Loucy (cell line): ENCODE measurements around the gene DEGS1.

Experiments used
- H2AFZ ChIP-seq: fragments of 200-600 bp; sonication (generic); 2 replicates; pipeline ENCODE4 v1.6.0; 2016; ENCODE audit warnings: antibody characterized with exemption, mild to moderate bottlenecking, low read length, moderate library complexity
- H3F3A ChIP-seq: fragments of 200-600 bp; 2 replicates; pipeline ENCODE4 v1.6.0; 2016; ENCODE audit warnings: antibody characterized with exemption, low read depth, mild to moderate bottlenecking
- H3K27me3 ChIP-seq: fragments of 200-600 bp; sonication (generic); 2 replicates; pipeline ENCODE4 v1.6.1; 2014; ENCODE audit warnings: low read length, mild to moderate bottlenecking; ENCODE audit not compliant: insufficient read depth, poor library complexity, severe bottlenecking
- H3K36me3 ChIP-seq: fragments of 200-600 bp; sonication (generic); 2 replicates; pipeline ENCODE4 v1.6.1; 2016; ENCODE audit warnings: low read length; ENCODE audit not compliant: insufficient read depth
- H3K4me1 ChIP-seq: fragments of 200-600 bp; sonication (generic); 2 replicates; pipeline ENCODE4 v1.5.1; 2014; ENCODE audit warnings: low read length, mild to moderate bottlenecking; ENCODE audit not compliant: insufficient read depth, poor library complexity, severe bottlenecking
- H3K4me2 ChIP-seq: fragments of 200-600 bp; sonication (generic); 2 replicates; pipeline ENCODE4 v1.6.0; 2014; ENCODE audit warnings: antibody characterized with exemption, low read length, low read depth, mild to moderate bottlenecking; ENCODE audit not compliant: poor library complexity, severe bottlenecking
- H3K4me3 ChIP-seq: fragments of 200-600 bp; sonication (generic); 2 replicates; pipeline ENCODE4 v1.5.1; 2014; ENCODE audit warnings: low read length, mild to moderate bottlenecking, mixed read lengths; ENCODE audit not compliant: poor library complexity, severe bottlenecking
- H3K79me2 ChIP-seq: fragments of 200-600 bp; sonication (generic); 2 replicates; pipeline ENCODE4 v1.6.1; 2014; ENCODE audit warnings: low read length; ENCODE audit not compliant: insufficient read depth
- H3K9ac ChIP-seq: fragments of 200-600 bp; sonication (generic); 2 replicates; pipeline ENCODE4 v1.6.0; 2014; ENCODE audit warnings: mild to moderate bottlenecking, low read depth, low read length, moderate library complexity; ENCODE audit not compliant: poor library complexity, severe bottlenecking
- H3K9me2 ChIP-seq: fragments of 200-600 bp; sonication (generic); replicated peaks from 2 replicates; pipeline ENCODE4 v1.6.1; 2016; ENCODE audit warnings: low read depth, low read length, mixed read lengths
- H3K9me3 ChIP-seq: fragments of 200-600 bp; sonication (generic); 2 replicates; pipeline ENCODE4 v1.6.1; 2014; ENCODE audit warnings: mild to moderate bottlenecking, antibody characterized with exemption, low read length, low read depth; ENCODE audit not compliant: insufficient read depth
- H4K20me1 ChIP-seq: fragments of 200-600 bp; sonication (generic); 2 replicates; pipeline ENCODE4 v1.6.0; 2014; ENCODE audit warnings: antibody characterized with exemption, low read length, mild to moderate bottlenecking; ENCODE audit not compliant: insufficient read depth, poor library complexity, severe bottlenecking
- CTCF ChIP-seq: fragments of 200-600 bp; sonication (generic); conservative IDR thresholded peaks from 2 replicates; pipeline ENCODE4 v1.5.1; 2014; ENCODE audit warnings: mild to moderate bottlenecking, antibody characterized with exemption, low read length
- EZH2phosphoT487 ChIP-seq: fragments of 200-600 bp; IDR thresholded peaks from 2 replicates; pipeline ENCODE4 v1.6.1; 2018; ENCODE audit warnings: antibody characterized with exemption, mild to moderate bottlenecking, moderate library complexity, borderline replicate concordance

The DEGS1 gene

GRCh38 chr1:224138198-224138597 lies 44.8 kb upstream of the DEGS1 start:
- Histone ChIP-seq H3K27me3 (no peaks in the 10 kb centered on the region), H4K20me1 (peaks cover 2% of the 10 kb centered on the region), H3K4me1 (no peaks in the 10 kb centered on the region), H3K9me2 (no peaks in the 10 kb centered on the region), H3K79me2 (no peaks in the 10 kb centered on the region), H3K4me2 (no peak overlapping the region), H3K36me3 (peaks cover 32% of the 10 kb centered on the region; the same call in 1 of the 2 replicates), H3F3A (no peaks in the 10 kb centered on the region), H2AFZ (no peak overlapping the region), H3K4me3 (no peak overlapping the region), H3K9ac (no peak overlapping the region), H3K9me3 (no peaks in the 10 kb centered on the region)
- TF ChIP-seq CTCF (no peak), EZH2phosphoT487 (no peak)

- Histone ChIP-seq H3K9ac (no peak overlapping the region), H3K4me1 (no peaks in the 10 kb centered on the region), H3K4me3 (no peak overlapping the region), H3K79me2 (no peaks in the 10 kb centered on the region), H4K20me1 (no peaks in the 10 kb centered on the region), H3K9me2 (no peaks in the 10 kb centered on the region), H3K36me3 (peaks cover 16% of the 10 kb centered on the region; the same call in 1 of the 2 replicates), H3F3A (no peaks in the 10 kb centered on the region), H3K4me2 (no peak overlapping the region), H3K27me3 (no peaks in the 10 kb centered on the region), H3K9me3 (no peaks in the 10 kb centered on the region), H2AFZ (no peak overlapping the region)
- TF ChIP-seq CTCF (no peak), EZH2phosphoT487 (no peak)
These were observed 41.3 kb upstream of the DEGS1 start for GRCh38 chr1:224141693-224142092.

- Histone ChIP-seq H3K27me3 (no peaks in the 10 kb centered on the region), H3K4me1 (peaks cover 10% of the 10 kb centered on the region), H3K4me3 (no peak overlapping the region), H3K36me3 (peaks cover 5% of the 10 kb centered on the region; the same call in 1 of the 2 replicates), H4K20me1 (no peaks in the 10 kb centered on the region), H3F3A (no peaks in the 10 kb centered on the region), H3K9me2 (no peaks in the 10 kb centered on the region), H2AFZ (no peak overlapping the region), H3K4me2 (no peak overlapping the region), H3K9ac (no peak overlapping the region), H3K9me3 (no peaks in the 10 kb centered on the region), H3K79me2 (no peaks in the 10 kb centered on the region)
- TF ChIP-seq CTCF (no peak), EZH2phosphoT487 (no peak)
These were observed 33.3 kb upstream of the DEGS1 start for GRCh38 chr1:224149709-224150108.
